ENCODE measurements around the gene FXYD7. TPM values are rescaled to one million over a fixed set of nuclear protein-coding genes. Genes with fewer than 3 reads are reported as not detected.
A peak's percentile ranks its signal among the peaks of the same experiment; 100 is the strongest.

Gene FXYD7
- total and polyA plus RNA-seq, 9 of the 15 experiments (the other 6 are each of a cell fraction or from before 2014, with no cell fraction given), result 0.10 to 0.80 (median 0.31) TPM; not detected in 3

- TF ChIP-seq, protein P1, sequence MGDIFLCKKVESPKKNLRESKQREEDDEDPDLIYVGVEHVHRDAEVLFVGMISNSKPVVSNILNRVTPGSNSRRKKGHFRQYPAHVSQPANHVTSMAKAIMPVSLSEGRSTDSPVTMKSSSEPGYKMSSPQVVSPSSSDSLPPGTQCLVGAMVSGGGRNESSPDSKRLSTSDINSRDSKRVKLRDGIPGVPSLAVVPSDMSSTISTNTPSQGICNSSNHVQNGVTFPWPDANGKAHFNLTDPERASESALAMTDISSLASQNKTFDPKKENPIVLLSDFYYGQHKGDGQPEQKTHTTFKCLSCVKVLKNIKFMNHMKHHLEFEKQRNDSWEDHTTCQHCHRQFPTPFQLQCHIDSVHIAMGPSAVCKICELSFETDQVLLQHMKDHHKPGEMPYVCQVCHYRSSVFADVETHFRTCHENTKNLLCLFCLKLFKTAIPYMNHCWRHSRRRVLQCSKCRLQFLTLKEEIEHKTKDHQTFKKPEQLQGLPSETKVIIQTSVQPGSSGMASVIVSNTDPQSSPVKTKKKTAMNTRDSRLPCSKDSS (IDR thresholded peaks at IDR 0.05; ENCODE audit: low read depth, partially characterized antibody), result no peak
- TF ChIP-seq ZC3H4 (CRISPR knock-in tag; IDR thresholded peaks at IDR 0.05; ENCODE audit: borderline replicate concordance) (no peak), TAF7 (tag; IDR thresholded peaks at IDR 0.05) (no peak), ETV1 (tag; conservative IDR thresholded peaks at IDR 0.05; ENCODE audit: low read depth) (no peak), PCBP1 (IDR thresholded peaks at IDR 0.05; ENCODE audit: low read depth, low read length, poor library complexity, severe bottlenecking) (no peak), JUN (IDR thresholded peaks at IDR 0.05; ENCODE audit: borderline replicate concordance, low read depth, low read length) (no peak), JUN (CRISPR knock-in tag; IDR thresholded peaks at IDR 0.05; ENCODE audit: borderline replicate concordance) (no peak), RHOXF2B (CRISPR knock-in tag; conservative IDR thresholded peaks at IDR 0.05) (no peak), ZNF124 (CRISPR knock-in tag; IDR thresholded peaks at IDR 0.05) (no peak), BCL6 (CRISPR knock-in tag; IDR thresholded peaks at IDR 0.05) (no peak), TEAD1 (CRISPR knock-in tag; IDR thresholded peaks at IDR 0.05) (peak; percentile 49 to 86), NFIX (CRISPR knock-in tag; IDR thresholded peaks at IDR 0.05; ENCODE audit: low read depth) (peak; percentile 73), FOXJ2 (tag; IDR thresholded peaks at IDR 0.05) (no peak), LARP7 (IDR thresholded peaks at IDR 0.05) (no peak), RFX1 (IDR thresholded peaks at IDR 0.05) (peak; percentile 99), ZNF589 (CRISPR knock-in tag; IDR thresholded peaks at IDR 0.05; ENCODE audit: low read depth) (no peak), SRSF9 (IDR thresholded peaks at IDR 0.05; ENCODE audit: borderline replicate concordance, low read depth, low read length) (no peak), ZC3H11A (IDR thresholded peaks at IDR 0.05; ENCODE audit: low read depth, low read length) (no peak), TEAD2 (tag; IDR thresholded peaks at IDR 0.05) (no peak)
- TF ChIP-seq, protein P2, sequence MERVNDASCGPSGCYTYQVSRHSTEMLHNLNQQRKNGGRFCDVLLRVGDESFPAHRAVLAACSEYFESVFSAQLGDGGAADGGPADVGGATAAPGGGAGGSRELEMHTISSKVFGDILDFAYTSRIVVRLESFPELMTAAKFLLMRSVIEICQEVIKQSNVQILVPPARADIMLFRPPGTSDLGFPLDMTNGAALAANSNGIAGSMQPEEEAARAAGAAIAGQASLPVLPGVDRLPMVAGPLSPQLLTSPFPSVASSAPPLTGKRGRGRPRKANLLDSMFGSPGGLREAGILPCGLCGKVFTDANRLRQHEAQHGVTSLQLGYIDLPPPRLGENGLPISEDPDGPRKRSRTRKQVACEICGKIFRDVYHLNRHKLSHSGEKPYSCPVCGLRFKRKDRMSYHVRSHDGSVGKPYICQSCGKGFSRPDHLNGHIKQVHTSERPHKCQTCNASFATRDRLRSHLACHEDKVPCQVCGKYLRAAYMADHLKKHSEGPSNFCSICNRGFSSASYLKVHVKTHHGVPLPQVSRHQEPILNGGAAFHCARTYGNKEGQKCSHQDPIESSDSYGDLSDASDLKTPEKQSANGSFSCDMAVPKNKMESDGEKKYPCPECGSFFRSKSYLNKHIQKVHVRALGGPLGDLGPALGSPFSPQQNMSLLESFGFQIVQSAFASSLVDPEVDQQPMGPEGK (CRISPR knock-in tag; IDR thresholded peaks at IDR 0.05; ENCODE audit: borderline replicate concordance), result no peak
Observed at GRCh38 chr19:35144600-35145436, 1.8 kb downstream of the FXYD7 start (continued).
